Gastroesophageal sphincter (tissue), 3 donors: ENCODE results near the gene MTHFD1L.

Experiments used
- EP300 ChIP-seq: sonication (generic); formaldehyde crosslinking; IDR thresholded peaks from one replicate; pipeline ENCODE4 v1.6.1; 2017; ENCODE audit warnings: antibody characterized with exemption, mild to moderate bottlenecking
- POLR2A ChIP-seq, 2 donors: fragments of 450-650 bp; IDR thresholded peaks; one replicate each; pipeline ENCODE4 v1.6.1; 2017; ENCODE audit warnings: antibody characterized with exemption in 2 of 2, mild to moderate bottlenecking in 2 of 2, moderate library complexity in 1 of 2
- POLR2AphosphoS5 ChIP-seq: sonication (generic); formaldehyde crosslinking; IDR thresholded peaks from one replicate; pipeline ENCODE4 v1.6.1; 2017; ENCODE audit warnings: antibody characterized with exemption
- TF ChIP-seq, protein P1 (sequence below), 4 experiments: fragments of 200-600 bp in 2 of 4; fragments of 450-650 bp in 2 of 4; sonication (generic) in 1 of 4; IDR thresholded peaks; one replicate each; pipeline ENCODE4 v1.5.1; 2017 to 2019; ENCODE audit warnings: antibody characterized with exemption in 4 of 4, mild to moderate bottlenecking in 2 of 4, moderate library complexity in 2 of 4

DNA sequence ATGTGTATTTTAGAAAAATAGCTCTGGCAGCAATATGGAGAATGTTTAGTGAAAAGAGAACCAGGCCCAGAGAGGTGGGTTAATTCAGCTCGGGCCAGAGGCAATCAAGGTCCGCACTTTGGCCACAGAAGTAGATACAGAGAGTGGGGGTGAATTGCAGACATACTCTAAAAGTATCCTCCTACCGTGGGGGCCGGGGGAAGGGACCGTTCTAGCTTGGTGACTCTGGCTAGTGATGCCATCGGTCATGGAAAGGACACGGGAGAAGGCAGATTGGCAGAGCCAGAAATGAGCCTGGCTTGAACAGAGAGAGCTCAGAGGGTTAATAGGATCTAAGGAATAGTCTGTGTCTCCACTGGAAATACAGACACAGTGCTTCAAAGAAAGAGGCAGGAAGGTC, 173.1 kb downstream of the MTHFD1L start:
- TF ChIP-seq EP300 (no peak), POLR2A (IDR thresholded peaks at IDR 0.05) (no peak), POLR2AphosphoS5 (no peak)
- TF ChIP-seq, protein P1, sequence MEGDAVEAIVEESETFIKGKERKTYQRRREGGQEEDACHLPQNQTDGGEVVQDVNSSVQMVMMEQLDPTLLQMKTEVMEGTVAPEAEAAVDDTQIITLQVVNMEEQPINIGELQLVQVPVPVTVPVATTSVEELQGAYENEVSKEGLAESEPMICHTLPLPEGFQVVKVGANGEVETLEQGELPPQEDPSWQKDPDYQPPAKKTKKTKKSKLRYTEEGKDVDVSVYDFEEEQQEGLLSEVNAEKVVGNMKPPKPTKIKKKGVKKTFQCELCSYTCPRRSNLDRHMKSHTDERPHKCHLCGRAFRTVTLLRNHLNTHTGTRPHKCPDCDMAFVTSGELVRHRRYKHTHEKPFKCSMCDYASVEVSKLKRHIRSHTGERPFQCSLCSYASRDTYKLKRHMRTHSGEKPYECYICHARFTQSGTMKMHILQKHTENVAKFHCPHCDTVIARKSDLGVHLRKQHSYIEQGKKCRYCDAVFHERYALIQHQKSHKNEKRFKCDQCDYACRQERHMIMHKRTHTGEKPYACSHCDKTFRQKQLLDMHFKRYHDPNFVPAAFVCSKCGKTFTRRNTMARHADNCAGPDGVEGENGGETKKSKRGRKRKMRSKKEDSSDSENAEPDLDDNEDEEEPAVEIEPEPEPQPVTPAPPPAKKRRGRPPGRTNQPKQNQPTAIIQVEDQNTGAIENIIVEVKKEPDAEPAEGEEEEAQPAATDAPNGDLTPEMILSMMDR (IDR thresholded peaks at IDR 0.05), result no peak
